ENCODE data around the gene H1-8. TPM values are rescaled to one million over a fixed set of nuclear protein-coding genes. Genes with fewer than 3 reads are reported as not detected.

Gene H1-8
- total and polyA plus RNA-seq, 2 donors, result 0.09 to 0.78 TPM

- peaks cover 11 to 42% of the 10 kb centered on the region in 2 donors for H3K36me3 ChIP-seq (ENCODE audit: control insufficient read depth in 2 of 2, insufficient read depth in 2 of 2, low read length in 1 of 2)
- no peak overlapping the region for H3K27ac ChIP-seq (ENCODE audit: low read depth in 1 of 2, low read length in 1 of 2)
- no peak overlapping the region for H3K4me3 ChIP-seq (ENCODE audit: low read length in 2 of 2)
- H3K9me3 ChIP-seq (ENCODE audit: control insufficient read depth in 2 of 2, insufficient read depth in 1 of 2, low read length in 1 of 2), result no peaks in the 10 kb centered on the region
- no peaks in the 10 kb centered on the region for H3K27me3 ChIP-seq (ENCODE audit: control insufficient read depth in 2 of 2, insufficient read depth in 1 of 2, low read length in 1 of 2)
- no peaks in the 10 kb centered on the region for H3K4me1 ChIP-seq (ENCODE audit: control insufficient read depth in 2 of 2, insufficient read depth in 2 of 2, low read length in 2 of 2)
- DNase-seq (ENCODE audit: low read depth in 6 of 9, low spot score in 9 of 9), result no peak
- WGBS, result 98% methylated on average over 15 of the region's 15 CpGs
These were observed 22.9 kb upstream of the H1-8 start for GRCh38 chr3:129519896-129520715.

- WGBS, result 94% methylated on average over 4 of the region's 4 CpGs
- H3K9me3 ChIP-seq (ENCODE audit: control insufficient read depth in 2 of 2, insufficient read depth in 1 of 2, low read length in 1 of 2), result no peaks in the 10 kb centered on the region
- no peaks in the 10 kb centered on the region for H3K4me1 ChIP-seq (ENCODE audit: control insufficient read depth in 2 of 2, insufficient read depth in 2 of 2, low read length in 2 of 2)
- no peak for DNase-seq (ENCODE audit: low read depth in 6 of 9, low spot score in 9 of 9)
- H3K36me3 ChIP-seq (ENCODE audit: control insufficient read depth in 2 of 2, insufficient read depth in 2 of 2, low read length in 1 of 2), result peaks cover 6 to 37% of the 10 kb centered on the region in 2 donors
- H3K27ac ChIP-seq (ENCODE audit: low read depth in 1 of 2, low read length in 1 of 2), result no peak overlapping the region
- no peak overlapping the region for H3K4me3 ChIP-seq (ENCODE audit: low read length in 2 of 2)
- no peaks in the 10 kb centered on the region for H3K27me3 ChIP-seq (ENCODE audit: control insufficient read depth in 2 of 2, insufficient read depth in 1 of 2, low read length in 1 of 2)
These were observed 22.0 kb upstream of the H1-8 start for GRCh38 chr3:129520960-129521359.

GRCh38 chr3:129521611-129522010 is 21.4 kb upstream of the H1-8 start:
- DNase-seq (ENCODE audit: low read depth in 6 of 9, low spot score in 9 of 9), result no peak
- H3K4me3 ChIP-seq (ENCODE audit: low read length in 2 of 2), result no peak overlapping the region
- no peaks in the 10 kb centered on the region for H3K4me1 ChIP-seq (ENCODE audit: control insufficient read depth in 2 of 2, insufficient read depth in 2 of 2, low read length in 2 of 2)
- H3K27ac ChIP-seq (ENCODE audit: low read depth in 1 of 2, low read length in 1 of 2), result no peak overlapping the region
- no peaks in the 10 kb centered on the region for H3K9me3 ChIP-seq (ENCODE audit: control insufficient read depth in 2 of 2, insufficient read depth in 1 of 2, low read length in 1 of 2)
- no peaks in the 10 kb centered on the region for H3K27me3 ChIP-seq (ENCODE audit: control insufficient read depth in 2 of 2, insufficient read depth in 1 of 2, low read length in 1 of 2)
- WGBS, result 95% methylated on average over 8 of the region's 8 CpGs
- H3K36me3 ChIP-seq (ENCODE audit: control insufficient read depth in 2 of 2, insufficient read depth in 2 of 2, low read length in 1 of 2), result peaks cover 6 to 31% of the 10 kb centered on the region in 2 donors

- whole genome bisulfite sequencing, result 94% methylated on average over 5 of the region's 5 CpGs
- Histone ChIP-seq H3K4me3 (ENCODE audit: low read length in 2 of 2) (no peak overlapping the region), H3K9me3 (ENCODE audit: control insufficient read depth in 2 of 2, insufficient read depth in 1 of 2, low read length in 1 of 2) (no peaks in the 10 kb centered on the region), H3K36me3 (ENCODE audit: control insufficient read depth in 2 of 2, insufficient read depth in 2 of 2, low read length in 1 of 2) (peaks cover 2 to 20% of the 10 kb centered on the region in 2 donors), H3K4me1 (ENCODE audit: control insufficient read depth in 2 of 2, insufficient read depth in 2 of 2, low read length in 2 of 2) (no peaks in the 10 kb centered on the region), H3K27me3 (ENCODE audit: control insufficient read depth in 2 of 2, insufficient read depth in 1 of 2, low read length in 1 of 2) (no peaks in the 10 kb centered on the region), H3K27ac (ENCODE audit: low read depth in 1 of 2, low read length in 1 of 2) (no peak overlapping the region)
- no peak for DNase-seq (ENCODE audit: low read depth in 6 of 9, low spot score in 9 of 9)
These were observed 20.0 kb upstream of the H1-8 start for GRCh38 chr3:129522953-129523352.

GRCh38 chr3:129524081-129524480 is 18.9 kb upstream of the H1-8 start:
- no peaks in the 10 kb centered on the region for H3K27me3 ChIP-seq (ENCODE audit: control insufficient read depth in 2 of 2, insufficient read depth in 1 of 2, low read length in 1 of 2)
- peaks cover 2 to 11% of the 10 kb centered on the region in 2 donors for H3K36me3 ChIP-seq (ENCODE audit: control insufficient read depth in 2 of 2, insufficient read depth in 2 of 2, low read length in 1 of 2)
- DNase-seq (ENCODE audit: low read depth in 6 of 9, low spot score in 9 of 9), result no peak
- H3K9me3 ChIP-seq (ENCODE audit: control insufficient read depth in 2 of 2, insufficient read depth in 1 of 2, low read length in 1 of 2), result no peaks in the 10 kb centered on the region
- no peak overlapping the region for H3K27ac ChIP-seq (ENCODE audit: low read depth in 1 of 2, low read length in 1 of 2)
- no peak overlapping the region for H3K4me3 ChIP-seq (ENCODE audit: low read length in 2 of 2)
- WGBS, result 86% methylated on average over 4 of the region's 4 CpGs
- H3K4me1 ChIP-seq (ENCODE audit: control insufficient read depth in 2 of 2, insufficient read depth in 2 of 2, low read length in 2 of 2), result no peaks in the 10 kb centered on the region

- DNase-seq (ENCODE audit: low read depth in 6 of 9, low spot score in 9 of 9), result no peak
- 96% methylated on average over 8 of the region's 8 CpGs for WGBS
- H3K27me3 ChIP-seq (ENCODE audit: control insufficient read depth in 2 of 2, insufficient read depth in 1 of 2, low read length in 1 of 2), result no peaks in the 10 kb centered on the region
These were observed 17.5 kb upstream of the H1-8 start for GRCh38 chr3:129525341-129525968.

GRCh38 chr3:129526121-129526900 is 16.7 kb upstream of the H1-8 start:
- Histone ChIP-seq H3K4me1 (ENCODE audit: control insufficient read depth in 2 of 2, insufficient read depth in 2 of 2, low read length in 2 of 2) (no peaks in the 10 kb centered on the region), H3K27me3 (ENCODE audit: control insufficient read depth in 2 of 2, insufficient read depth in 1 of 2, low read length in 1 of 2) (no peaks in the 10 kb centered on the region), H3K36me3 (ENCODE audit: control insufficient read depth in 2 of 2, insufficient read depth in 2 of 2, low read length in 1 of 2) (no peaks in the 10 kb centered on the region), H3K9me3 (ENCODE audit: control insufficient read depth in 2 of 2, insufficient read depth in 1 of 2, low read length in 1 of 2) (no peaks in the 10 kb centered on the region), H3K27ac (ENCODE audit: low read depth in 1 of 2, low read length in 1 of 2) (no peak overlapping the region), H3K4me3 (ENCODE audit: low read length in 2 of 2) (no peak overlapping the region)
- WGBS, result 82% methylated on average over 12 of the region's 12 CpGs
- DNase-seq (ENCODE audit: low read depth in 6 of 9, low spot score in 9 of 9), result peak in 1 of 9 donors; percentile 36

More at GRCh38 chr3:129525341-129525968, 17.5 kb upstream of the H1-8 start:
- Histone ChIP-seq H3K4me3 (ENCODE audit: low read length in 2 of 2) (no peak overlapping the region), H3K27ac (ENCODE audit: low read depth in 1 of 2, low read length in 1 of 2) (no peak overlapping the region), H3K4me1 (ENCODE audit: control insufficient read depth in 2 of 2, insufficient read depth in 2 of 2, low read length in 2 of 2) (no peaks in the 10 kb centered on the region), H3K9me3 (ENCODE audit: control insufficient read depth in 2 of 2, insufficient read depth in 1 of 2, low read length in 1 of 2) (no peaks in the 10 kb centered on the region), H3K36me3 (ENCODE audit: control insufficient read depth in 2 of 2, insufficient read depth in 2 of 2, low read length in 1 of 2) (no peaks in the 10 kb centered on the region)

- no peaks in the 10 kb centered on the region for H3K27me3 ChIP-seq (ENCODE audit: control insufficient read depth in 2 of 2, insufficient read depth in 1 of 2, low read length in 1 of 2)
- no peaks in the 10 kb centered on the region for H3K4me1 ChIP-seq (ENCODE audit: control insufficient read depth in 2 of 2, insufficient read depth in 2 of 2, low read length in 2 of 2)
- WGBS, result 98% methylated on average over 11 of the region's 11 CpGs
- no peaks in the 10 kb centered on the region for H3K9me3 ChIP-seq (ENCODE audit: control insufficient read depth in 2 of 2, insufficient read depth in 1 of 2, low read length in 1 of 2)
- H3K27ac ChIP-seq (ENCODE audit: low read depth in 1 of 2, low read length in 1 of 2), result no peak overlapping the region
- DNase-seq (ENCODE audit: low read depth in 6 of 9, low spot score in 9 of 9), result no peak
- no peak overlapping the region for H3K4me3 ChIP-seq (ENCODE audit: low read length in 2 of 2)
- H3K36me3 ChIP-seq (ENCODE audit: control insufficient read depth in 2 of 2, insufficient read depth in 2 of 2, low read length in 1 of 2), result no peaks in the 10 kb centered on the region
These were observed 15.7 kb upstream of the H1-8 start for GRCh38 chr3:129527262-129527661.

GRCh38 chr3:129528589-129529100 is 14.3 kb upstream of the H1-8 start, which contains the start of gene RHO:
RHO (plus strand) TSS chr3:129528639; CDS start chr3:129528734, 95 bp downstream.
- Histone ChIP-seq H3K9me3 (ENCODE audit: control insufficient read depth in 2 of 2, insufficient read depth in 1 of 2, low read length in 1 of 2) (no peaks in the 10 kb centered on the region), H3K27me3 (ENCODE audit: control insufficient read depth in 2 of 2, insufficient read depth in 1 of 2, low read length in 1 of 2) (no peaks in the 10 kb centered on the region), H3K4me1 (ENCODE audit: control insufficient read depth in 2 of 2, insufficient read depth in 2 of 2, low read length in 2 of 2) (no peaks in the 10 kb centered on the region), H3K36me3 (ENCODE audit: control insufficient read depth in 2 of 2, insufficient read depth in 2 of 2, low read length in 1 of 2) (no peaks in the 10 kb centered on the region), H3K27ac (ENCODE audit: low read depth in 1 of 2, low read length in 1 of 2) (no peak within 1 kb of the TSS), H3K4me3 (ENCODE audit: low read length in 2 of 2) (no peak within 1 kb of the TSS)
- no peak for DNase-seq (ENCODE audit: low read depth in 6 of 9, low spot score in 9 of 9)
- WGBS, result 97% methylated on average over 18 of the region's 18 CpGs
